OCI-LY3 (cell line): Measurements from ENCODE around the gene MARK1.

Experiments used
- H2AFZ ChIP-seq: fragments of 200-600, 300-600 bp; shearing (Covaris generic); 2 replicates; pipeline ENCODE4 v1.6.0; 2014; ENCODE audit warnings: antibody characterized with exemption, low read depth, low read length
- H3K27ac ChIP-seq: fragments of 200-600, 300-600 bp; sonication (generic); 2 replicates; pipeline ENCODE4 v1.5.1; 2014; ENCODE audit warnings: mild to moderate bottlenecking, low read length, moderate library complexity, mixed read lengths
- H3K27me3 ChIP-seq: fragments of 200-600, 300-600 bp; sonication (generic); 2 replicates; pipeline ENCODE4 v1.6.1; 2014; ENCODE audit warnings: low read depth, low read length, mixed read lengths
- H3K36me3 ChIP-seq: fragments of 200-600, 300-600 bp; sonication (generic); replicated peaks from 2 replicates; pipeline ENCODE3; 2014; ENCODE audit warnings: low read depth, low read length, mixed read lengths
- H3K4me1 ChIP-seq: fragments of 300-600, 200-600 bp; sonication (generic); 2 replicates; pipeline ENCODE4 v1.6.1; 2014; ENCODE audit warnings: low read length, mixed read lengths
- H3K4me2 ChIP-seq: fragments of 200-600, 300-600 bp; sonication (generic); 2 replicates; pipeline ENCODE4 v1.6.1; 2014; ENCODE audit warnings: low read length, mixed read lengths
- H3K4me3 ChIP-seq: fragments of 300-600, 200-600 bp; sonication (generic); 2 replicates; pipeline ENCODE4 v1.5.1; 2014; ENCODE audit warnings: antibody characterized with exemption, mild to moderate bottlenecking, low read length, moderate library complexity
- H3K79me2 ChIP-seq: fragments of 300-600, 200-600 bp; shearing (Covaris generic); 2 replicates; pipeline ENCODE4 v1.6.1; 2014; ENCODE audit warnings: mild to moderate bottlenecking, low read length, mixed read lengths
- H3K9ac ChIP-seq: fragments of 300-600, 200-600 bp; shearing (Covaris generic); 2 replicates; pipeline ENCODE4 v1.6.0; 2014; ENCODE audit warnings: mild to moderate bottlenecking, low read length, moderate library complexity
- H3K9me3 ChIP-seq: fragments of 200-600, 300-600 bp; shearing (Covaris generic); 2 replicates; pipeline ENCODE4 v1.6.1; 2014; ENCODE audit warnings: low read length, mixed read lengths; ENCODE audit not compliant: insufficient read depth
- H4K20me1 ChIP-seq: fragments of 200-600, 300-600 bp; sonication (generic); 2 replicates; pipeline ENCODE4 v1.6.1; 2016; ENCODE audit warnings: low read length, mixed read lengths; ENCODE audit not compliant: insufficient read depth
- EZH2phosphoT487 ChIP-seq: fragments of 200-600 bp; shearing (Covaris generic); IDR thresholded peaks from 2 replicates; pipeline ENCODE4 v1.6.1; 2018; ENCODE audit warnings: antibody characterized with exemption, mixed run types, low read depth
- TF ChIP-seq, protein P1 (sequence below): fragments of 200-600, 300-600 bp; sonication (generic); IDR thresholded peaks from 2 replicates; pipeline ENCODE4 v1.5.1; 2014; ENCODE audit warnings: antibody characterized with exemption, low read length, low read depth

Gene MARK1

DNA sequence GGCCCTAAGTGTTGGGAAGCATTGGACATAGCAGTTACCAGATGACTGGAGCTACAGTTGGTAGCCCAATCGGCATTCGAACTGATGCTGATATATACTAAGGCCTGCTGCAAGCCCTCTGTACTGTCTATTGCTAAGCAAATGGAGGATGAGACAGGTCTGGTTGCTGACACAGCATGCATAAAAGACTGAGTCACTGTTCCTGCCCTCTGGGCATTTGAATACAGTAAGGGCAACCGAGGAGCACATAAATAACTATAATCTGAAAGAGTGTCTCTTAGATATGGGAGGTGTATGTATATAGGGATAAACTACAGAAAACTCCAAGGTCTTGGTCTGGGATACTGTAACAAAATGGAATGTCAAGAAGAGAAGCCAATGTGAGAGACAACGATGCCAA, 16.8 kb upstream of the MARK1 start:
- Histone ChIP-seq H3K4me1 (no peaks in the 10 kb centered on the region), H3K4me2 (no peak overlapping the region), H3K9me3 (no peaks in the 10 kb centered on the region), H3K27ac (no peak overlapping the region), H3K36me3 (no peaks in the 10 kb centered on the region), H3K79me2 (no peaks in the 10 kb centered on the region), H3K9ac (no peak overlapping the region), H4K20me1 (no peaks in the 10 kb centered on the region), H3K27me3 (peaks cover 11% of the 10 kb centered on the region; the same call in 1 of the 2 replicates), H2AFZ (no peak overlapping the region), H3K4me3 (no peak overlapping the region)
- TF ChIP-seq, protein P1, sequence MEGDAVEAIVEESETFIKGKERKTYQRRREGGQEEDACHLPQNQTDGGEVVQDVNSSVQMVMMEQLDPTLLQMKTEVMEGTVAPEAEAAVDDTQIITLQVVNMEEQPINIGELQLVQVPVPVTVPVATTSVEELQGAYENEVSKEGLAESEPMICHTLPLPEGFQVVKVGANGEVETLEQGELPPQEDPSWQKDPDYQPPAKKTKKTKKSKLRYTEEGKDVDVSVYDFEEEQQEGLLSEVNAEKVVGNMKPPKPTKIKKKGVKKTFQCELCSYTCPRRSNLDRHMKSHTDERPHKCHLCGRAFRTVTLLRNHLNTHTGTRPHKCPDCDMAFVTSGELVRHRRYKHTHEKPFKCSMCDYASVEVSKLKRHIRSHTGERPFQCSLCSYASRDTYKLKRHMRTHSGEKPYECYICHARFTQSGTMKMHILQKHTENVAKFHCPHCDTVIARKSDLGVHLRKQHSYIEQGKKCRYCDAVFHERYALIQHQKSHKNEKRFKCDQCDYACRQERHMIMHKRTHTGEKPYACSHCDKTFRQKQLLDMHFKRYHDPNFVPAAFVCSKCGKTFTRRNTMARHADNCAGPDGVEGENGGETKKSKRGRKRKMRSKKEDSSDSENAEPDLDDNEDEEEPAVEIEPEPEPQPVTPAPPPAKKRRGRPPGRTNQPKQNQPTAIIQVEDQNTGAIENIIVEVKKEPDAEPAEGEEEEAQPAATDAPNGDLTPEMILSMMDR = no peak
- TF ChIP-seq EZH2phosphoT487 = no peak

DNA sequence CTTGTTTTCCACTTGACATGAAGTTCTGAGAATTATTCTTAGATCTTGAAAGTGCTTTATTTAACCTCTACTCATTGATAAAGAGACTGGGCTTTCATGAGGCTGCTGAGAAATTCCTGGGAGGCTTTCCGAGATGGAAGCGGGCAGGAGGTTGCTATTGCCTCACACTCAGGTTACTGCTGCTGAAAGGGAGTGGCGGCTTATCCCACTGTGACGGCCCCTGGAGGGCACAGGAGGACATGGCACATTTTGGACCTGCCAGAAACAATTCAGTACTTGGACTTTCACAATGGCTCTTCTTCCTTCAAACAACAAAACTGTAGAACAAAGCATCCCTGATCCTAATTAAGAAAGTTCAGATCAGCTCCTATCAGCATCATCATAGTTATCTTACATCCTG, 16.2 kb upstream of the MARK1 start:
- Histone ChIP-seq H3K4me3 (no peak overlapping the region), H3K4me1 (no peaks in the 10 kb centered on the region), H3K9ac (no peak overlapping the region), H3K36me3 (no peaks in the 10 kb centered on the region), H3K4me2 (no peak overlapping the region), H3K27me3 (peaks cover 11% of the 10 kb centered on the region; the same call in 1 of the 2 replicates), H4K20me1 (no peaks in the 10 kb centered on the region), H3K79me2 (no peaks in the 10 kb centered on the region), H2AFZ (no peak overlapping the region), H3K27ac (no peak overlapping the region), H3K9me3 (no peaks in the 10 kb centered on the region)
- TF ChIP-seq, protein P1 = no peak
- TF ChIP-seq EZH2phosphoT487 = no peak

DNA sequence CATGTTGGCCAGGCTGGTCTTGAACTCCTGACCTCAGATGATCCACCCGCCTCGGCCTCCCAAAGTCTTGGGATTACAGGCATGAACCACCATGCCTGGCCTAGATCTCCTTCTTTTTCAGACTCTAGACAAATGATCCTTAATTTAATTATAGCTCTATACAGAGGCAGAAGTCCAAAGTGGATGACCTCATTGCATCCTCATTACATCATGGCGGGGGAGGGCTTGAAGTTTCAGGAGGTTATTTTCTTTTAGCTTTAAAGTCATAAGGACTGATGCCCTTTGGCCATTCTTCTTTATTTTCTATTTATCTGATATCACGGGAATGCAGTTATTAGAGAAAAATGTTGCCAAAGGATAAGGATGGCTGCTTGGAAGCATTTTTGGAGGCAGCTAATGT, 14.1 kb upstream of the MARK1 start:
- Histone ChIP-seq H3K36me3 (no peaks in the 10 kb centered on the region), H3K9ac (no peak overlapping the region), H3K27me3 (peaks cover 11% of the 10 kb centered on the region; the same call in 1 of the 2 replicates), H2AFZ (no peak overlapping the region), H3K27ac (no peak overlapping the region), H4K20me1 (no peaks in the 10 kb centered on the region), H3K4me1 (no peaks in the 10 kb centered on the region), H3K4me3 (no peak overlapping the region), H3K4me2 (no peak overlapping the region), H3K79me2 (no peaks in the 10 kb centered on the region), H3K9me3 (no peaks in the 10 kb centered on the region)
- TF ChIP-seq EZH2phosphoT487 = no peak
- TF ChIP-seq, protein P1 = no peak

DNA sequence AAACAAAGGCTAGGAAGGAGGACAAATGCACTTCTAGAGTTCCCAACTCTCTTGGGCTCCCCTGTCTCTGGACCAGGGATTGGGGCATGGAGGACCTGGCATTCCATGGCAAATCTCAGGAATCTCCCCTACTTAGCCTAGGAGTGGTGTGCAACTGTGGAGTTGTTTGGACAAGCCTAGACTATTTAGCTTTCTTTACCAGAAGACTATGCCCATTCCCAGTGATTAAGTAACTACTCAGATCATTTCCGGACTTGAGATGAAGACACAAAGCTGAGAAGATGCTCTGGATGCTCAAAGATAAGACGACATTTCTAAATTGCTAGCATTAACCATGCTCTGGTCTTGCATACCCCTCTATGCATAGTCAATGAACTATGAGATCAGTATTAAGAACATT, 13.7 kb upstream of the MARK1 start:
- Histone ChIP-seq H3K79me2 (no peaks in the 10 kb centered on the region), H3K9me3 (no peaks in the 10 kb centered on the region), H3K9ac (no peak overlapping the region), H4K20me1 (no peaks in the 10 kb centered on the region), H3K27ac (no peak overlapping the region), H2AFZ (no peak overlapping the region), H3K4me1 (no peaks in the 10 kb centered on the region), H3K36me3 (no peaks in the 10 kb centered on the region), H3K27me3 (peaks cover 8% of the 10 kb centered on the region; the same call in 1 of the 2 replicates), H3K4me2 (no peak overlapping the region), H3K4me3 (no peak overlapping the region)
- TF ChIP-seq, protein P1 = no peak
- TF ChIP-seq EZH2phosphoT487 = no peak
